22Rv1 (cell line): Measurements from ENCODE around the gene DENND2D.

ENCODE experiments used
- H3K27ac ChIP-seq: fragments of 450-650 bp; 2 replicates; pipeline ENCODE4 v1.5.1; 2017
- ZFX ChIP-seq: fragments of 450-650 bp; IDR thresholded peaks from 2 replicates; pipeline ENCODE4 v1.6.1; 2017; ENCODE audit warnings: antibody characterized with exemption, borderline replicate concordance
- TF ChIP-seq, protein P1 (sequence below): fragments of 450-650 bp; IDR thresholded peaks from 2 replicates; pipeline ENCODE4 v1.5.1; 2017; ENCODE audit warnings: mild to moderate bottlenecking

DENND2D gene

DNA sequence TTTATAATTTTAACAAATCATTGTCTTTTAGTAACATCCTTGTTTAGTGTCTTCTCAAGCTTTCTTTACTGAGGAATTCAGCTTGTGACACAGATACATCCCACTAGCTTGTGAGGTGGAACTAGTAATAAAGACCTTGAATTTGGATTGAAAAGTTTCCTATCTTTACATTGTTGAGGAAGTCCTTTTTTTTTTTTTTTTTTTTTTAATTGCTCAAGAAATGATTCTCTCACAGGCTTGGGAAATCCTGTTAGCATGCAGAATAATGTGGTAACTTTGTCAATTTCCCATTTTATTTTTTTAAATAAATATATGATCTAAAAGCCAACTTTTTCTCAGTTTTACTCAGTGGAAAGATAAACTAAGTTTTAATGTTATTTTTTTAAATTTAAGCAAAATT is 15.8 kb downstream of the DENND2D start:
- TF ChIP-seq ZFX = no peak
- TF ChIP-seq, protein P1, sequence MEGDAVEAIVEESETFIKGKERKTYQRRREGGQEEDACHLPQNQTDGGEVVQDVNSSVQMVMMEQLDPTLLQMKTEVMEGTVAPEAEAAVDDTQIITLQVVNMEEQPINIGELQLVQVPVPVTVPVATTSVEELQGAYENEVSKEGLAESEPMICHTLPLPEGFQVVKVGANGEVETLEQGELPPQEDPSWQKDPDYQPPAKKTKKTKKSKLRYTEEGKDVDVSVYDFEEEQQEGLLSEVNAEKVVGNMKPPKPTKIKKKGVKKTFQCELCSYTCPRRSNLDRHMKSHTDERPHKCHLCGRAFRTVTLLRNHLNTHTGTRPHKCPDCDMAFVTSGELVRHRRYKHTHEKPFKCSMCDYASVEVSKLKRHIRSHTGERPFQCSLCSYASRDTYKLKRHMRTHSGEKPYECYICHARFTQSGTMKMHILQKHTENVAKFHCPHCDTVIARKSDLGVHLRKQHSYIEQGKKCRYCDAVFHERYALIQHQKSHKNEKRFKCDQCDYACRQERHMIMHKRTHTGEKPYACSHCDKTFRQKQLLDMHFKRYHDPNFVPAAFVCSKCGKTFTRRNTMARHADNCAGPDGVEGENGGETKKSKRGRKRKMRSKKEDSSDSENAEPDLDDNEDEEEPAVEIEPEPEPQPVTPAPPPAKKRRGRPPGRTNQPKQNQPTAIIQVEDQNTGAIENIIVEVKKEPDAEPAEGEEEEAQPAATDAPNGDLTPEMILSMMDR = no peak

GRCh38 chr1:111183308-111184069 is 17.0 kb downstream of the DENND2D start:
- H3K27ac ChIP-seq = no peak overlapping the region
- TF ChIP-seq, protein P1 = no peak
- no peak for TF ChIP-seq ZFX

More for the DNA sequence above, 15.8 kb downstream of the DENND2D start:
- H3K27ac ChIP-seq = no peak overlapping the region

DNA sequence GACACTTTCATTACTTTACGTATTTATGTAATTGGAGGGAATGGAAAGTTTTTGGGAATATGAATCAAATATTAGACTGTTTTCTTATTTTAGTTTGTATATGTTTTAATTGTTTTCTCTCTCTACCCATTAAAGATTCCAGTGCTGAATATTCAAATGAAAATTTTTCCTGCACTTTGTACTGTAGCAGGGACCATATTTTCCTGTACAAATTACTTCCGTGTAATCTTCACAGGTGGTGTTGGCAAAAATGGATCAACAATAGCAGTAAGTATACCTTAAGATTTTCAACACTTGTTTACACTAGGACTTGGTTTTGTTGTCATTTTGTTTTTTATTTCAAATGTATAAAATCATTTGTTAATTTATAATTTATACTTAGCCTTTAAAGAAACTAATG is 18.4 kb downstream of the DENND2D start:
- no peak for TF ChIP-seq ZFX
- H3K27ac ChIP-seq = no peak overlapping the region

DNA sequence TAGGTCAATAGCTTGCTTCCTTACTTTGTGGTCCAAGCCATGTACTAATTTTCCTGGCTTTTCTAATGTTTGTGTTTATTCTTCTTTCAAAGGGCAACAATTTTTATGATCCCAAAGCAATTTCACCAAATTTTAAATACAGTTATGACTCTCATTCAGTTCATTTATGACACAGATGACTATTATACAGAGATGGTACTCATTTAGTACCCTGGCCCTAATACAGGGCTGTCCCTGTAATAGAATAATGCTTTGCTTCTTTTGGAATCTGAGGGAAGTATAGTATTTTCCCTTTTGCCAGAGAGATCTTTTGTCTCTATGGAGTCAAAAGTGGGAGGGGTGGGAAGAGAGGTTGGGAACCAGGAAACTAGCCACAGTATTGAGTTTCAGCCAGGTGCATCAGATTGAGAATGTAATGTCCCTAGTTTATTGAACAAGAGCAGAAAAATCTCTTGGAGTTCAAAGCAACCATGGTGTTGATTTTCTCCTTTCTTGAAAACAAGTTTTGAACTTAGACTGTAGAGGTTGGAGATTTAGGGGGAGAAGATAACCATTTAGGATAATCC is 20.4 kb downstream of the DENND2D start:
- H3K27ac ChIP-seq = no peak overlapping the region
- no peak for TF ChIP-seq ZFX
- TF ChIP-seq, protein P1 = no peak

- H3K27ac ChIP-seq = no peak overlapping the region
- TF ChIP-seq ZFX = no peak
- TF ChIP-seq, protein P1 = no peak
Observed at GRCh38 chr1:111176678-111177077, 23.8 kb downstream of the DENND2D start.

- no peak overlapping the region for H3K27ac ChIP-seq
- no peak for TF ChIP-seq ZFX
- TF ChIP-seq, protein P1 = no peak
Observed at GRCh38 chr1:111175349-111175748, 25.1 kb downstream of the DENND2D start.

DNA sequence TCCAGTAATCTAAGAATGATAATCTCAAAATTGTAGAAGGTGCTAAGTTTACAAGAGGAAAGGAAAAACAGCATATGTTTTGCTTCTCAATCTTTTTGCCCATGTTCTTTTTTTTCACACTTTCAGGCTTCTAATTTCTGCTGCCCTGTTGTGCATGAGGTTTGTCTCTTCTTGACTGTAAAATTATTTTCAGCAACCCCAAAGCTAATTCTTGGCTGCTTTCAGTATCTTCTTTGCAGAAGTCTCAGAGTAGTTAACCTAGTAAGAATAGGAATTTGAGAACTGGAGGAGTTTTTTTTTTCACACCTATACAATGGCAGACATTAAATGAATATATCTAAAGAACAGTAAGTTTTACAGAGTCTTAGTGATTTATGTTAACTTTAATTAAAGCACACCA is 26.4 kb downstream of the DENND2D start:
- no peak overlapping the region for H3K27ac ChIP-seq
- TF ChIP-seq, protein P1 = no peak
- no peak for TF ChIP-seq ZFX
